Epithelial cell of esophagus (primary cell): Measurements from ENCODE around the gene OSBPL2.
A peak's percentile ranks its signal among the peaks of the same experiment; 100 is the strongest.

Experiments
- DNase-seq: peaks from one replicate; pipeline ENCODE4 v3.0.0; 2010; ENCODE audit warnings: low read depth
- H3K4me3 ChIP-seq: 2 replicates; pipeline ENCODE4 v1.5.1; 2011; ENCODE audit warnings: mild to moderate bottlenecking, low read length, control low read depth
- CTCF ChIP-seq: IDR thresholded peaks from 2 replicates; pipeline ENCODE4 v1.5.1; 2011; ENCODE audit warnings: low read depth, mild to moderate bottlenecking, low read length, control low read depth, inconsistent platforms; ENCODE audit not compliant: insufficient read depth; ENCODE audit errors: missing control alignments

Gene OSBPL2

GRCh38 chr20:62316331-62317166 lies 78.2 kb downstream of the OSBPL2 start:
- DNase-seq, result peak; percentile 89
- no peak overlapping the region for H3K4me3 ChIP-seq
- no peak for TF ChIP-seq CTCF

GRCh38 chr20:62317167-62317655 lies 78.9 kb downstream of the OSBPL2 start:
- no peak for DNase-seq
- H3K4me3 ChIP-seq, result no peak overlapping the region
- TF ChIP-seq CTCF, result no peak

GRCh38 chr20:62318400-62319345 lies 80.4 kb downstream of the OSBPL2 start:
- TF ChIP-seq CTCF, result no peak
- DNase-seq, result peak; percentile 36
- H3K4me3 ChIP-seq, result no peak overlapping the region

GRCh38 chr20:62319346-62319909 lies 81.1 kb downstream of the OSBPL2 start:
- no peak for TF ChIP-seq CTCF
- no peak overlapping the region for H3K4me3 ChIP-seq
- no peak for DNase-seq

GRCh38 chr20:62320581-62321354 lies 82.4 kb downstream of the OSBPL2 start:
- no peak for TF ChIP-seq CTCF
- H3K4me3 ChIP-seq, result no peak overlapping the region
- peak; percentile 51 for DNase-seq

GRCh38 chr20:62321521-62321948 lies 83.2 kb downstream of the OSBPL2 start:
- DNase-seq, result peak; percentile 75
- H3K4me3 ChIP-seq, result no peak overlapping the region
- no peak for TF ChIP-seq CTCF
